ENCODE data around the gene CASR.
A peak's percentile ranks its signal among the peaks of the same experiment; 100 is the strongest.

Gene CASR

GRCh38 chr3:122318620-122319019, 135.2 kb downstream of the CASR start:
- no peak overlapping the region for H2AFZ ChIP-seq (ENCODE audit: low read length)
- DNase-seq (ENCODE audit: low spot score): no peak
- no peak overlapping the region for H3K23ac ChIP-seq (ENCODE audit: low read depth, low read length, poor library complexity)
- no peak overlapping the region for H3K4me3 ChIP-seq (ENCODE audit: low read length in 2 of 2)
- H2BK5ac ChIP-seq (ENCODE audit: low read length): no peak overlapping the region
- no peak overlapping the region for H4K8ac ChIP-seq (ENCODE audit: low read depth, low read length)
- H3K18ac ChIP-seq (ENCODE audit: low read length): no peak overlapping the region
- H2BK12ac ChIP-seq (ENCODE audit: low read length): no peak overlapping the region
- H3K27me3 ChIP-seq (ENCODE audit: control insufficient read depth in 3 of 3, insufficient read depth in 3 of 3, low read depth in 1 of 3, low read length in 3 of 3): no peaks in the 10 kb centered on the region
- H3K4ac ChIP-seq (ENCODE audit: low read length): no peak overlapping the region
- no CpG with 5 or more reads among the region's 2 CpGs for WGBS, 2 donors (ENCODE audit: extremely low coverage in 2 of 2, insufficient read length in 2 of 2, insufficient replicate concordance in 1 of 2)
- H3K27ac ChIP-seq (replicated peaks; ENCODE audit: low read length): no peak overlapping the region
- H3K4me1 ChIP-seq (ENCODE audit: control insufficient read depth in 2 of 2, insufficient read depth in 1 of 2, low read depth in 1 of 2, low read length in 2 of 2): peaks cover 0 to 3% of the 10 kb centered on the region in 2 donors
- peaks cover 0 to 2% of the 10 kb centered on the region in 2 donors for H3K9me3 ChIP-seq (replicated peaks in 1 of 2; ENCODE audit: control insufficient read depth in 2 of 2, insufficient read depth in 1 of 2, low read depth in 1 of 2, low read length in 2 of 2)
- no peak overlapping the region for H2AK5ac ChIP-seq (ENCODE audit: low read depth, low read length)
- H3K36me3 ChIP-seq (replicated peaks in 1 of 2; ENCODE audit: control insufficient read depth in 2 of 2, insufficient read depth in 2 of 2, low read length in 2 of 2): no peaks in the 10 kb centered on the region
- H2BK120ac ChIP-seq (ENCODE audit: low read depth, low read length): no peak overlapping the region
- H3K9ac ChIP-seq (ENCODE audit: low read depth, low read length, poor library complexity): no peak overlapping the region
- H4K91ac ChIP-seq (ENCODE audit: low read depth, low read length, poor library complexity): no peak overlapping the region
- no peak overlapping the region for H3K14ac ChIP-seq (ENCODE audit: low read length)
- H2BK15ac ChIP-seq (ENCODE audit: low read length): no peak overlapping the region
- no peak overlapping the region for H3K4me2 ChIP-seq (ENCODE audit: insufficient read depth, low read length, poor library complexity, severe bottlenecking)
- H3K79me1 ChIP-seq (ENCODE audit: low read depth, low read length): no peaks in the 10 kb centered on the region

GRCh38 chr3:122322095-122323075, 138.9 kb downstream of the CASR start:
- H2BK15ac ChIP-seq (ENCODE audit: low read length): no peak overlapping the region
- H3K79me1 ChIP-seq (ENCODE audit: low read depth, low read length): no peaks in the 10 kb centered on the region
- H3K9ac ChIP-seq (ENCODE audit: low read depth, low read length, poor library complexity): no peak overlapping the region
- H2AFZ ChIP-seq (ENCODE audit: low read length): no peak overlapping the region
- no peak overlapping the region for H2BK12ac ChIP-seq (ENCODE audit: low read length)
- H3K4me2 ChIP-seq (ENCODE audit: insufficient read depth, low read length, poor library complexity, severe bottlenecking): no peak overlapping the region
- H3K4me3 ChIP-seq (ENCODE audit: low read length in 2 of 2): no peak overlapping the region
- no peak overlapping the region for H3K4ac ChIP-seq (ENCODE audit: low read length)
- no peak overlapping the region for H4K91ac ChIP-seq (ENCODE audit: low read depth, low read length, poor library complexity)
- no CpG with 5 or more reads among the region's 5 CpGs for WGBS, 2 donors (ENCODE audit: extremely low coverage in 2 of 2, insufficient read length in 2 of 2, insufficient replicate concordance in 1 of 2)
- no peak overlapping the region for H3K27ac ChIP-seq (replicated peaks; ENCODE audit: low read length)
- no peak for DNase-seq (ENCODE audit: low spot score)
- H3K23ac ChIP-seq (ENCODE audit: low read depth, low read length, poor library complexity): no peak overlapping the region
- H3K14ac ChIP-seq (ENCODE audit: low read length): no peak overlapping the region
- no peaks in the 10 kb centered on the region for H3K4me1 ChIP-seq (ENCODE audit: control insufficient read depth in 2 of 2, insufficient read depth in 1 of 2, low read depth in 1 of 2, low read length in 2 of 2)
- no peaks in the 10 kb centered on the region for H3K36me3 ChIP-seq (replicated peaks in 1 of 2; ENCODE audit: control insufficient read depth in 2 of 2, insufficient read depth in 2 of 2, low read length in 2 of 2)
- H3K18ac ChIP-seq (ENCODE audit: low read length): no peak overlapping the region
- no peak overlapping the region for H2AK5ac ChIP-seq (ENCODE audit: low read depth, low read length)
- no peak overlapping the region for H4K8ac ChIP-seq (ENCODE audit: low read depth, low read length)
- H2BK120ac ChIP-seq (ENCODE audit: low read depth, low read length): no peak overlapping the region
- H3K9me3 ChIP-seq (replicated peaks in 1 of 2; ENCODE audit: control insufficient read depth in 2 of 2, insufficient read depth in 1 of 2, low read depth in 1 of 2, low read length in 2 of 2): peaks cover 0 to 2% of the 10 kb centered on the region in 2 donors
- no peaks in the 10 kb centered on the region for H3K27me3 ChIP-seq (ENCODE audit: control insufficient read depth in 3 of 3, insufficient read depth in 3 of 3, low read depth in 1 of 3, low read length in 3 of 3)
- H2BK5ac ChIP-seq (ENCODE audit: low read length): no peak overlapping the region

- H3K4me2 ChIP-seq (ENCODE audit: insufficient read depth, low read length, poor library complexity, severe bottlenecking): no peak within 1 kb of the TSS
- H3K27me3 ChIP-seq (ENCODE audit: control insufficient read depth in 3 of 3, insufficient read depth in 3 of 3, low read depth in 1 of 3, low read length in 3 of 3): no peaks in the 10 kb centered on the region
- no peak within 1 kb of the TSS for H2BK15ac ChIP-seq (ENCODE audit: low read length)
- H3K9me3 ChIP-seq (replicated peaks in 1 of 2; ENCODE audit: control insufficient read depth in 2 of 2, insufficient read depth in 1 of 2, low read depth in 1 of 2, low read length in 2 of 2): no peaks in the 10 kb centered on the region
- no peak within 1 kb of the TSS for H4K8ac ChIP-seq (ENCODE audit: low read depth, low read length)
- H3K14ac ChIP-seq (ENCODE audit: low read length): no peak within 1 kb of the TSS
- no peaks in the 10 kb centered on the region for H3K4me1 ChIP-seq (ENCODE audit: control insufficient read depth in 2 of 2, insufficient read depth in 1 of 2, low read depth in 1 of 2, low read length in 2 of 2)
- no peak within 1 kb of the TSS for H2AK5ac ChIP-seq (ENCODE audit: low read depth, low read length)
- H4K91ac ChIP-seq (ENCODE audit: low read depth, low read length, poor library complexity): no peak within 1 kb of the TSS
- no peak within 1 kb of the TSS for H2BK12ac ChIP-seq (ENCODE audit: low read length)
- peak within 1 kb of the TSS; percentile 51 for H2AFZ ChIP-seq (ENCODE audit: low read length)
- H3K9ac ChIP-seq (ENCODE audit: low read depth, low read length, poor library complexity): no peak within 1 kb of the TSS
- H3K27ac ChIP-seq (replicated peaks; ENCODE audit: low read length): no peak within 1 kb of the TSS
- H2BK120ac ChIP-seq (ENCODE audit: low read depth, low read length): no peak within 1 kb of the TSS
- DNase-seq (ENCODE audit: low spot score): no peak
- no peaks in the 10 kb centered on the region for H3K79me1 ChIP-seq (ENCODE audit: low read depth, low read length)
- H3K4ac ChIP-seq (ENCODE audit: low read length): no peak within 1 kb of the TSS
- H3K18ac ChIP-seq (ENCODE audit: low read length): no peak within 1 kb of the TSS
- H2BK5ac ChIP-seq (ENCODE audit: low read length): no peak within 1 kb of the TSS
- H3K4me3 ChIP-seq (ENCODE audit: low read length in 2 of 2): no peak within 1 kb of the TSS
- no peaks in the 10 kb centered on the region for H3K36me3 ChIP-seq (replicated peaks in 1 of 2; ENCODE audit: control insufficient read depth in 2 of 2, insufficient read depth in 2 of 2, low read length in 2 of 2)
- WGBS, 2 donors (ENCODE audit: extremely low coverage in 2 of 2, insufficient read length in 2 of 2, insufficient replicate concordance in 1 of 2): no CpG with 5 or more reads among the region's 6 CpGs
- no peak within 1 kb of the TSS for H3K23ac ChIP-seq (ENCODE audit: low read depth, low read length, poor library complexity)
Observed at GRCh38 chr3:122324871-122325323, 141.4 kb downstream of the CASR start, which contains the start of gene CSTA. Gene CSTA, plus strand, starts transcription at chr3:122325248. Its CDS starts 45 bp downstream, at chr3:122325293.

- no peak overlapping the region for H3K4me2 ChIP-seq (ENCODE audit: insufficient read depth, low read length, poor library complexity, severe bottlenecking)
- no peak overlapping the region for H2BK120ac ChIP-seq (ENCODE audit: low read depth, low read length)
- no peaks in the 10 kb centered on the region for H3K79me1 ChIP-seq (ENCODE audit: low read depth, low read length)
- WGBS, 2 donors (ENCODE audit: extremely low coverage in 2 of 2, insufficient read length in 2 of 2, insufficient replicate concordance in 1 of 2): no CpG with 5 or more reads among the region's 3 CpGs
- H3K4me1 ChIP-seq (ENCODE audit: control insufficient read depth in 2 of 2, insufficient read depth in 1 of 2, low read depth in 1 of 2, low read length in 2 of 2): no peaks in the 10 kb centered on the region
- H4K8ac ChIP-seq (ENCODE audit: low read depth, low read length): no peak overlapping the region
- no peak overlapping the region for H3K9ac ChIP-seq (ENCODE audit: low read depth, low read length, poor library complexity)
- H2BK15ac ChIP-seq (ENCODE audit: low read length): no peak overlapping the region
- H3K27ac ChIP-seq (replicated peaks; ENCODE audit: low read length): no peak overlapping the region
- no peak overlapping the region for H2BK5ac ChIP-seq (ENCODE audit: low read length)
- no peaks in the 10 kb centered on the region for H3K27me3 ChIP-seq (ENCODE audit: control insufficient read depth in 3 of 3, insufficient read depth in 3 of 3, low read depth in 1 of 3, low read length in 3 of 3)
- no peak overlapping the region for H3K23ac ChIP-seq (ENCODE audit: low read depth, low read length, poor library complexity)
- H2BK12ac ChIP-seq (ENCODE audit: low read length): no peak overlapping the region
- no peak overlapping the region for H3K4me3 ChIP-seq (ENCODE audit: low read length in 2 of 2)
- no peak for DNase-seq (ENCODE audit: low spot score)
- no peak overlapping the region for H2AFZ ChIP-seq (ENCODE audit: low read length)
- H3K14ac ChIP-seq (ENCODE audit: low read length): no peak overlapping the region
- H4K91ac ChIP-seq (ENCODE audit: low read depth, low read length, poor library complexity): no peak overlapping the region
- no peaks in the 10 kb centered on the region for H3K9me3 ChIP-seq (replicated peaks in 1 of 2; ENCODE audit: control insufficient read depth in 2 of 2, insufficient read depth in 1 of 2, low read depth in 1 of 2, low read length in 2 of 2)
- H3K18ac ChIP-seq (ENCODE audit: low read length): no peak overlapping the region
- H3K4ac ChIP-seq (ENCODE audit: low read length): no peak overlapping the region
- no peak overlapping the region for H2AK5ac ChIP-seq (ENCODE audit: low read depth, low read length)
- H3K36me3 ChIP-seq (replicated peaks in 1 of 2; ENCODE audit: control insufficient read depth in 2 of 2, insufficient read depth in 2 of 2, low read length in 2 of 2): no peaks in the 10 kb centered on the region
Observed at GRCh38 chr3:122325769-122326168, 142.3 kb downstream of the CASR start.

Measured in neuronal stem cell (in vitro differentiated cells).